ENCODE data around the gene RRM2. TPM values are rescaled to one million over a fixed set of nuclear protein-coding genes. Genes with fewer than 3 reads are reported as not detected.
"Not testable (repeated sequence)": the region's sequence is repeated elsewhere in the genome, so short reads cannot be mapped to it uniquely, and the experiment has no call there.

The RRM2 gene
- total RNA-seq, 2 donors from 2014 or later, result 1.9 to 6.1 TPM

- WGBS, result 57% methylated on average over 5 of the region's 5 CpGs
- no peak for TF ChIP-seq POLR2AphosphoS5 (IDR thresholded peaks at IDR 0.05)
- TF ChIP-seq, protein P1, sequence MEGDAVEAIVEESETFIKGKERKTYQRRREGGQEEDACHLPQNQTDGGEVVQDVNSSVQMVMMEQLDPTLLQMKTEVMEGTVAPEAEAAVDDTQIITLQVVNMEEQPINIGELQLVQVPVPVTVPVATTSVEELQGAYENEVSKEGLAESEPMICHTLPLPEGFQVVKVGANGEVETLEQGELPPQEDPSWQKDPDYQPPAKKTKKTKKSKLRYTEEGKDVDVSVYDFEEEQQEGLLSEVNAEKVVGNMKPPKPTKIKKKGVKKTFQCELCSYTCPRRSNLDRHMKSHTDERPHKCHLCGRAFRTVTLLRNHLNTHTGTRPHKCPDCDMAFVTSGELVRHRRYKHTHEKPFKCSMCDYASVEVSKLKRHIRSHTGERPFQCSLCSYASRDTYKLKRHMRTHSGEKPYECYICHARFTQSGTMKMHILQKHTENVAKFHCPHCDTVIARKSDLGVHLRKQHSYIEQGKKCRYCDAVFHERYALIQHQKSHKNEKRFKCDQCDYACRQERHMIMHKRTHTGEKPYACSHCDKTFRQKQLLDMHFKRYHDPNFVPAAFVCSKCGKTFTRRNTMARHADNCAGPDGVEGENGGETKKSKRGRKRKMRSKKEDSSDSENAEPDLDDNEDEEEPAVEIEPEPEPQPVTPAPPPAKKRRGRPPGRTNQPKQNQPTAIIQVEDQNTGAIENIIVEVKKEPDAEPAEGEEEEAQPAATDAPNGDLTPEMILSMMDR (IDR thresholded peaks at IDR 0.05), result no peak
- TF ChIP-seq POLR2A (IDR thresholded peaks at IDR 0.05), result no peak
- DNase-seq (ENCODE audit: low spot score), result no peak
- intact Hi-C loops (cut with DNase I), result no loop called here
- no peak overlapping the region for H3K27ac ChIP-seq
- no peaks in the 10 kb centered on the region for H3K9me3 ChIP-seq
- no peak overlapping the region for H3K4me3 ChIP-seq
- H3K27me3 ChIP-seq (replicated peaks; ENCODE audit: insufficient read depth), result no peaks in the 10 kb centered on the region
- H3K36me3 ChIP-seq, result no peaks in the 10 kb centered on the region
- no peaks in the 10 kb centered on the region for H3K4me1 ChIP-seq (replicated peaks)
Measured at GRCh38 chr2:10089565-10090190, 32.9 kb upstream of the RRM2 start.

DNA sequence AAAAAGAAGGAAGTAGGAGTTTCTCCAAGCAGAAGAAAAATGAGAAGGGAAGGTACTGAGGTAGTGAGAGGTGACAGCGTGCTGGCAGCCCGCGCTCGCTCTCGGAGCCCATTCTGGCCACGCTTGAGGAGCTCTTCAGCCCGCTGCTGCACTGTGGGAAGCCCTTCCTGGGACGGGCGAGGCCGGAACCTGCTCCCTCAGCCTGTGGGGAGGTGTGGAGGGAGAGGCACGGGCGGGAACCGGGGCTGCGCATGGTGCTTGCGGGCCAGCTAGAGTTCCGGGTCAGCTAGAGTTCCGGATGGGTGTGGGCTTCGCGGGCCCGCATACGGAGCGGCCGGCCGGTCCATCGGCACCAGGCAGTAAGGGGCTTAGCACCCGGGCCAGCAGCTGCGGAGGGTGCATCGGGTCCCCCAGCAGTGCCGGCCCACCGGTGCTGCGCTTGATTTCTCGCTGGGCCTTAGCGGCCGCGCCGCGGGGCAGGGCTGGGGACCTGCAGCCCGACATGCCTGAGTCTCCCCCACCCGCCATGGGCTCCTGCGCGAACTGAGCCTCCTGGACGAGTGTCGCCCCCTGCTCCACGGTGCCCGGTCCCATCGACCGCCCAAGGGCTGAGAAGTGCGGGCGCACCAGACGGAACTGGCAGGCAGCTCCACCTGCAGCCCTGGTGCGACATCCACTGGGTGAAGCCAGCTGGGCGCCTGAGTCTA lies 31.2 kb upstream of the RRM2 start:
- Histone ChIP-seq H3K27ac (no peak overlapping the region), H3K4me1 (replicated peaks) (no peaks in the 10 kb centered on the region), H3K36me3 (no peaks in the 10 kb centered on the region), H3K27me3 (replicated peaks; ENCODE audit: insufficient read depth) (no peaks in the 10 kb centered on the region), H3K9me3 (no peaks in the 10 kb centered on the region), H3K4me3 (peak overlapping the region in 1 of 2 donors; percentile 19)
- intact Hi-C loops (cut with DNase I), result no loop called here
- 15% methylated on average over 47 of the region's 52 CpGs for WGBS
- TF ChIP-seq POLR2A (IDR thresholded peaks at IDR 0.05) (no peak), POLR2AphosphoS5 (IDR thresholded peaks at IDR 0.05) (no peak)
- TF ChIP-seq, protein P1 (IDR thresholded peaks at IDR 0.05), result no peak
- DNase-seq (ENCODE audit: low spot score), result no peak

GRCh38 chr2:10091889-10092244 lies 30.7 kb upstream of the RRM2 start:
- H3K27me3 ChIP-seq (replicated peaks; ENCODE audit: insufficient read depth); H3K4me1 ChIP-seq (replicated peaks); intact Hi-C loops (cut with DNase I); H3K27ac ChIP-seq; H3K4me3 ChIP-seq; DNase-seq (ENCODE audit: low spot score); H3K36me3 ChIP-seq; H3K9me3 ChIP-seq: not testable (repeated sequence)
- 94% methylated on average over 2 of the region's 2 CpGs for WGBS

DNA sequence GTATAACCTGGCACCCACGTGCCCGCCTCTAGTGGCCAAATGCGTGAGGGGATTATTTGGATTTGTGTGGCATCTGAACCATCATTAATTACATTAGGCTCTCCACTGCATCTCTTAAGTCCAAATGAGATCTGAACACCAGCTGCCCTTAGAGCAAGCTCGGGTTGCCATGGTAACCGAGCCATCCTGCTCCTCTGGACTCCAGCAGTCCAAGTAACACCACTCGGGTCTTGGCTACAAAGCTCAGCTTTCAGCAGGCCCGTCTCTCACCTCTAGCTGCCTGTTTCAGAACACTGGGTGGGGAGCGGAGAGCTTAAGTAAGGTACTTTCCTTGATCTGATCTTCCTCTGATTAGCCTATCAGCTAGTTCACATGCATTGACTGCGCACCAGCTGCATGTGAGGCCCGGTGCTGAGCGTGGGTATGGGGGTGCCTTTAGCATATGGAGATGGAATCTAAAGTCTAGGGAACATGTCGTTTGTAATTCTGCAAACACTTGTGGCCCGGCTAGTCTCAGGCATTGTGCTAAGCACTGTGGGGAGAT lies 28.2 kb upstream of the RRM2 start:
- DNase-seq (ENCODE audit: low spot score), result no peak
- Histone ChIP-seq H3K27ac (no peak overlapping the region), H3K4me1 (replicated peaks) (no peaks in the 10 kb centered on the region), H3K27me3 (replicated peaks; ENCODE audit: insufficient read depth) (no peaks in the 10 kb centered on the region), H3K9me3 (no peaks in the 10 kb centered on the region), H3K36me3 (no peaks in the 10 kb centered on the region), H3K4me3 (no peak overlapping the region)
- WGBS, result 84% methylated on average over 13 of the region's 13 CpGs
- intact Hi-C loops (cut with DNase I), result no loop called here
- TF ChIP-seq POLR2AphosphoS5 (IDR thresholded peaks at IDR 0.05) (no peak), POLR2A (IDR thresholded peaks at IDR 0.05) (no peak)
- TF ChIP-seq, protein P1 (IDR thresholded peaks at IDR 0.05), result no peak

- Histone ChIP-seq H3K4me3 (no peak overlapping the region), H3K36me3 (no peaks in the 10 kb centered on the region), H3K9me3 (no peaks in the 10 kb centered on the region), H3K27me3 (replicated peaks; ENCODE audit: insufficient read depth) (no peaks in the 10 kb centered on the region), H3K4me1 (replicated peaks) (no peaks in the 10 kb centered on the region), H3K27ac (no peak overlapping the region)
- 87% methylated on average over 9 of the region's 9 CpGs for WGBS
- TF ChIP-seq POLR2AphosphoS5 (IDR thresholded peaks at IDR 0.05) (no peak), POLR2A (IDR thresholded peaks at IDR 0.05) (no peak)
- TF ChIP-seq, protein P1 (IDR thresholded peaks at IDR 0.05), result no peak
- DNase-seq (ENCODE audit: low spot score), result no peak
- intact Hi-C loops (cut with DNase I), result no loop called here
Measured at GRCh38 chr2:10095175-10095574, 27.4 kb upstream of the RRM2 start.
